Fibroblast of villous mesenchyme (primary cell): ENCODE measurements around the gene ZNF143. TPM values are rescaled to one million over a fixed set of nuclear protein-coding genes. Genes with fewer than 3 reads are reported as not detected.
"Not testable (repeated sequence)": the region's sequence is repeated elsewhere in the genome, so short reads cannot be mapped to it uniquely, and the experiment has no call there.

ENCODE experiments used
- DNase-seq: peaks from one replicate; pipeline ENCODE4 v3.0.0-alpha.2; 2010; ENCODE audit warnings: low read depth
- H3K4me3 ChIP-seq: 2 replicates; pipeline ENCODE4 v1.5.1; 2011; ENCODE audit warnings: low read depth, mild to moderate bottlenecking, low read length
- CTCF ChIP-seq: IDR thresholded peaks from 2 replicates; pipeline ENCODE4 v1.5.1; 2012; ENCODE audit warnings: low read depth, mild to moderate bottlenecking, low read length; ENCODE audit not compliant: insufficient read depth
- total RNA-seq: library from RNA; depleted of rRNA; stranded (reverse); fragments of >200 nt; gene quantifications from 2 replicates; pipeline ENCODE4 v1.2.3, GENCODE V29; 2012

ZNF143 gene
- 15.5 and 25.9 TPM in 2 replicates for total RNA-seq

- H3K4me3 ChIP-seq, result peak within 1 kb of the TSS; percentile 90
- TF ChIP-seq CTCF, result no peak
- DNase-seq, result peak; percentile 100
These were observed at the start of gene ZNF143 for GRCh38 chr11:9460322-9461062. Gene ZNF143 (plus strand): TSS chr11:9461012. CDS start chr11:9471309, 10,297 bp downstream.

GRCh38 chr11:9428706-9429105, 32.1 kb upstream of the ZNF143 start:
- no peak for TF ChIP-seq CTCF
- no peak overlapping the region for H3K4me3 ChIP-seq
- no peak for DNase-seq

- no peak for DNase-seq
- no peak overlapping the region for H3K4me3 ChIP-seq
- no peak for TF ChIP-seq CTCF
These were observed 22.2 kb upstream of the ZNF143 start for GRCh38 chr11:9438611-9439010.

GRCh38 chr11:9446230-9446629, 14.6 kb upstream of the ZNF143 start:
- no peak for DNase-seq
- no peak overlapping the region for H3K4me3 ChIP-seq
- no peak for TF ChIP-seq CTCF

GRCh38 chr11:9448576-9449352, 12.0 kb upstream of the ZNF143 start:
- H3K4me3 ChIP-seq, result no peak overlapping the region
- TF ChIP-seq CTCF, result no peak
- DNase-seq, result no peak

GRCh38 chr11:9452023-9452422, 8.8 kb upstream of the ZNF143 start:
- peak; percentile 56 for DNase-seq
- not testable (repeated sequence) for H3K4me3 ChIP-seq

GRCh38 chr11:9455722-9456121, 5.1 kb upstream of the ZNF143 start:
- no peak overlapping the region for H3K4me3 ChIP-seq
- no peak for TF ChIP-seq CTCF
- no peak for DNase-seq
